ENCODE measurements around the gene TTC7B. TPM values are rescaled to one million over a fixed set of nuclear protein-coding genes. Genes with fewer than 3 reads are reported as not detected.
"Not testable (repeated sequence)": the region's sequence is repeated elsewhere in the genome, so short reads cannot be mapped to it uniquely, and the experiment has no call there.

TTC7B gene
- total and polyA plus RNA-seq, 3 experiments from 2014 or later, result 1.7 to 5.8 (median 5.2) TPM

DNA sequence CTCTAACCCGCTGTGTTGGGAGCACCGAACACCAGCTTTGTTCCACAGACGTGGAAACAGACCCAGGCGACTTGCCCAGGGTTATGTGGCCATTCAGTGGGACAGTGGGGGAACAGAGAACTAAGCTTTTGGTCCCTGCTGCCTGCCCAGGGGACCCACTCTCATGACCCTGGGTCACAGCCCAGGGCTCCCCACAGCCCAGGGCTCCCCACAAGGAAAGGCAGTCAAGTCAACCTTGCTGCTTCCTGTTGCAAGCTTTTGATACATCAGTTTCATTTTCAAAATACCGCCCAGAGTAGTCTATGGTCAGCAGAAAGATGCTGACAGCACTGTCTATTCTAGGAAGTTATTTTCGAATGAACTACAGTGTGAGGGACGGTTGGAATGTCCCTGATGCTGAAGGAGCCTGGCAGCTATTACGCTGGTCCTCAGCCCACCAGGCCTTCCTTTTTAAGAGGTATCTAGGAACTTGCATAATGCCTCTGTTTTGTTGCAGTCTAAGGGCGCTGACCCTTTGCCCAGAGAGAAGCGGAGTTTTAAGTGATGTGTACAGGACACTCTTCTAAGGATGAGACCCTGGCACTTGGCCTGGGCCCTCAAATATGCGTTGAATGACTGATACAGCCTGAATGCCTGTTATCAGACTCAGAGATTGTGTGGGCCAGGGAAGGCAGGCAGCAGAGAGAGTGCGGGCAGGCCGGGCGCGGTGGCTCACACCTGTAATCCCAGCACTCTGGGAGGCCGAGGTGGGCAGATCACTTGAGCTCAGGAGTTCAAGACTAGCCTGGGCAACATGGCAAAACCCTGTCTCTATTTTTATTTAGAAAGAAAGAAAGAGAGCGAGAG lies 12.6 kb upstream of the TTC7B start:
- Histone ChIP-seq H3K27ac (ENCODE audit: low read depth, low read length) (peak overlapping the region; percentile 38), H3K4me1 (ENCODE audit: insufficient read depth, low read length) (peaks cover 13% of the 10 kb centered on the region), H3K36me3 (ENCODE audit: insufficient read depth, low read length) (no peaks in the 10 kb centered on the region), H3K4me3 (ENCODE audit: low read length) (peak overlapping the region; percentile 54), H3K27me3 (ENCODE audit: insufficient read depth, low read length, poor library complexity, severe bottlenecking) (no peaks in the 10 kb centered on the region), H3K9me3 (ENCODE audit: low read length) (no peaks in the 10 kb centered on the region)
- no peaks in the 10 kb centered on the region for H3K36me3 Mint-ChIP-seq
- H3K4me3 Mint-ChIP-seq, result peak overlapping the region; percentile 79 to 91 (median 84)
- CTCF ChIA-PET, result interaction anchor here (1.0 kb wide), 1 partner anchor 71 kb away, joined by 3 read pairs; no protein-coding TSS in a partner anchor
- DNase-seq, result peak in 3 of 5 donors; percentile 20 to 45 (median 34)
- POLR2A ChIA-PET, result no interaction called here
- H3K4me1 Mint-ChIP-seq, result peaks cover 13 to 21% (median 21%) of the 10 kb centered on the region in 3 donors
- H3K9me3 Mint-ChIP-seq, result peaks cover 4 to 7% (median 4%) of the 10 kb centered on the region in 5 donors
- no peaks in the 10 kb centered on the region for H3K27me3 Mint-ChIP-seq
- H3K27ac Mint-ChIP-seq, result peak overlapping the region; percentile 75 to 95 (median 91)

DNA sequence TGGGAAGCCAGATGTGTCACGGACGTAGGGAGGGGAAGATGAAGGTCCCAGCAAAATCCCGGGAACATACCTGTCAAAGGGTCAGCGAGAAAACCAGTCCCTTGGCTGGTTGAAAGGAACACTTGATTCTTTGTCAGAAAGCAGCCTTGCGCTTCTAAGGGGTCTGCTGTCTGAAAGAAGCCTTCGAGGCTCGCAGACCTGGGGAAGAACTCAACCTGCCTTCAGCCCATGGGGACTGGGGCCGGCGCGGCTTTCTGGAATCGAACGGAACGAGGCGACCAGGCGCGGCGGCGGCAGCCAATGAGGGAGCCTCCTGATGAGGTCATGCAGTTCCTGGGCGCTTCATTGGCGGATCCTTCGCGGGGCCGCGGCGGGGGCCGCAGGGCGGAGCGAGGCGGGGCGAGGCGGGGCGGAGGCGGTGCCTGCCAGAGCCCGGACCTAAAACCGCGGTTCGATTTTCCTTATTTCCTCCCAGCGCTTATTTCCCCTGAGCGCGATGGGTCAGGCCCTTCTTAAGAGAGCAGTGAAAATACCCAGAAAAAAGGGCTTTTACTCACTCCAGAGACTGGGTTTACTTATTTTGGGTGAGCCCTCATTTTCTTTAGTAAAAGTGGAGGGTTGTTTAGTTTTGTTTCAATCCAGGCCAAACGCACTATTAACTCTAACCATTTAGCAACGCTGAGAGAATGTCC lies 11.8 kb upstream of the TTC7B start:
- H3K9me3 Mint-ChIP-seq, result peaks cover 6 to 11% (median 9%) of the 10 kb centered on the region in 5 donors

DNA sequence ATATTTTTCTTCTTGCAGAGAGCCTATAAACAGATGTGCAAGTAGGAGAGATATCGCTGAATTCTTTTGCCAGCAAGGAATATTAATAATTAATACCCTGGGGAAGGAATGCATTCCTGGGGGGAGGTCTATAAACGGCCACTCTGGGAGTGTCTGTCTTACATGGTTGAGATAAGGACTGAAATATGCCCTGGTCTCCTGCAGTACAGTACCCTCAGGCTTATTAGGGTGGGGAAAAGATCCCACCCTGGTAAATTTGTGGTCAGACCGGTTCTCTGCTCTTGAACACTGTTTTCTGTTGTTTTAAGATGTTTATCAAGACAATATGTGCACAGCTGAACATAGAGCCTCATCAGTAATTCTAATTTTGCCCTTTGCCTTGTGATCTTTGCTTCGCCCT lies 7.3 kb upstream of the TTC7B start:
- peaks cover 21 to 25% (median 22%) of the 10 kb centered on the region in 3 donors for H3K4me1 Mint-ChIP-seq
- CTCF ChIA-PET, H3K27me3 Mint-ChIP-seq: not testable (repeated sequence)

More for the DNA sequence above, 11.8 kb upstream of the TTC7B start:
- peaks cover 13% of the 10 kb centered on the region for H3K4me1 ChIP-seq (ENCODE audit: insufficient read depth, low read length)
- Mint-ChIP-seq H3K27me3 (no peaks in the 10 kb centered on the region), H3K4me1 (peaks cover 13 to 21% (median 21%) of the 10 kb centered on the region in 3 donors), H3K36me3 (no peaks in the 10 kb centered on the region), H3K4me3 (peak overlapping the region; percentile 79 to 91 (median 84)), H3K27ac (peak overlapping the region; percentile 75 to 95 (median 91))
- H3K36me3 ChIP-seq (ENCODE audit: insufficient read depth, low read length), result no peaks in the 10 kb centered on the region
- peak; percentile 86 to 93 (median 88) for DNase-seq
- H3K27me3 ChIP-seq (ENCODE audit: insufficient read depth, low read length, poor library complexity, severe bottlenecking), result no peaks in the 10 kb centered on the region
- POLR2A ChIA-PET, result no interaction called here
- CTCF ChIA-PET, result interaction anchor here (1.0 kb wide), 1 partner anchor 70 kb away, joined by 3 read pairs; no protein-coding TSS in a partner anchor
- peak overlapping the region; percentile 54 for H3K4me3 ChIP-seq (ENCODE audit: low read length)
- no peaks in the 10 kb centered on the region for H3K9me3 ChIP-seq (ENCODE audit: low read length)
- peak overlapping the region; percentile 38 for H3K27ac ChIP-seq (ENCODE audit: low read depth, low read length)

DNA sequence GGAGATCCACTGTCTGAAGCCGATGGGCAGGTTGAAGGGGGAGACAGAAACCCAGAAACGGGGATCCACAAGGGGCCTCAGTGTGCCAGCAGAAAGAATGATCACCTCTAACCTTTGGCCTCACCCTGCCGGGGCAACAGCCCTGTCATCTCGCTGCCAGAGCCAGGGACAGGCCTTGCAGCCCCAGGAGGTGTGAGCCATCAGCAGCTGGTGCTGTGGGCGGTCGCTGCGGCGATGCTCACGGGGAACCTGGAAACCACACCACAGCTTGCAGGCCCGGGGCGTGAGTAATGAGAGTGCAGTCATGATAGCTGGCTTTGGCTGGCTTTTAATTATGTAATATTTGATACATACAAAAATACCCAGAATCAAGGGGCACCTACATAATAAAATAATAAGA lies 4.7 kb upstream of the TTC7B start:
- Histone ChIP-seq H3K9me3 (ENCODE audit: low read length) (no peaks in the 10 kb centered on the region), H3K27ac (ENCODE audit: low read depth, low read length) (no peak overlapping the region), H3K4me1 (ENCODE audit: insufficient read depth, low read length) (peaks cover 10% of the 10 kb centered on the region), H3K36me3 (ENCODE audit: insufficient read depth, low read length) (no peaks in the 10 kb centered on the region), H3K27me3 (ENCODE audit: insufficient read depth, low read length, poor library complexity, severe bottlenecking) (no peaks in the 10 kb centered on the region), H3K4me3 (ENCODE audit: low read length) (no peak overlapping the region)
- peaks cover 6 to 11% (median 9%) of the 10 kb centered on the region in 5 donors for H3K9me3 Mint-ChIP-seq
- CTCF ChIA-PET, result no interaction called here
- POLR2A ChIA-PET, result no interaction called here
- peak overlapping the region in 1 of 7 donors; percentile 55 for H3K4me3 Mint-ChIP-seq
- DNase-seq, result peak; percentile 21 to 77 (median 54)
- H3K27ac Mint-ChIP-seq, result peak overlapping the region in 7 of 8 donors; percentile 30 to 70 (median 52)
- H3K27me3 Mint-ChIP-seq, result peaks cover 0 to 3% of the 10 kb centered on the region in 2 donors
- peaks cover 12 to 15% (median 15%) of the 10 kb centered on the region in 3 donors for H3K4me1 Mint-ChIP-seq
- no peaks in the 10 kb centered on the region for H3K36me3 Mint-ChIP-seq

More for the DNA sequence above, 7.3 kb upstream of the TTC7B start:
- peaks cover 17% of the 10 kb centered on the region for H3K4me1 ChIP-seq (ENCODE audit: insufficient read depth, low read length)
- peaks cover 6 to 11% (median 9%) of the 10 kb centered on the region in 5 donors for H3K9me3 Mint-ChIP-seq
- H3K4me3 Mint-ChIP-seq; H3K27me3 ChIP-seq (ENCODE audit: insufficient read depth, low read length, poor library complexity, severe bottlenecking); POLR2A ChIA-PET; H3K9me3 ChIP-seq (ENCODE audit: low read length); H3K27ac ChIP-seq (ENCODE audit: low read depth, low read length); H3K36me3 ChIP-seq (ENCODE audit: insufficient read depth, low read length); DNase-seq; H3K36me3 Mint-ChIP-seq; H3K4me3 ChIP-seq (ENCODE audit: low read length): not testable (repeated sequence)
- peak overlapping the region in 1 of 8 donors; percentile 68 for H3K27ac Mint-ChIP-seq

DNA sequence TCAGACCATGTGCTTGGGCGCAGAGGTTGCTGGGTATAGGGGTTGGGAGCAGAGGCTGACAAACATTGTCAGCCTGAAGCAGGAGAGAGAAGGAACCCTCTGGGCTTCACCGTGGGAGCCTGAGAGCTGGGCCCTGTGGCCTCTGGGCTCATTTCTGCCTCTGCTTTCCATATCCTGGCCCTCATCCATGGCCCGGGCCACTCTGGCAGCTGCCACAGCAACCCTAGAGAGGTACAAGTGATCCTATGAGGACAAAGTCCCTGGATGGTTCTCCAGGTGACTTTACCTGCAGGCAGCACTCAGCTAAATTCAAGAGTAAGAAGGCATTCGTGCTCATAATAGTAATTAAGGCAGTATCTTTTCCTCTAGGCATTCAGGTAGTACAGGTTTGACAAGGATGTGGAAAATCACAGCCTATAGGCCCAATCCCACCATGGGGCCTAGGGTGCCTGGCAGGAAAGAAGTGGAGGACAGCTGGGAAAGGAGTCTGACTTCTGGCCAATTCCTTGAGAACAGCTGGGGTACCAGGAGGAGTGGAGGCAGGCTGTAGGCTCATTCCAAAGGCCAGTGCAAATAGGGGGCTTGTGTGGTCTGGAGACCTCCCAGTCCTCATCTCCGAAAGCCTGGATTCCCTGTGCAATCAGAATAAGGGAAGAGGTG lies 3.6 kb upstream of the TTC7B start:
- Histone ChIP-seq H3K4me3 (ENCODE audit: low read length) (no peak overlapping the region), H3K9me3 (ENCODE audit: low read length) (no peaks in the 10 kb centered on the region), H3K4me1 (ENCODE audit: insufficient read depth, low read length) (peaks cover 10% of the 10 kb centered on the region), H3K27me3 (ENCODE audit: insufficient read depth, low read length, poor library complexity, severe bottlenecking) (no peaks in the 10 kb centered on the region), H3K27ac (ENCODE audit: low read depth, low read length) (no peak overlapping the region), H3K36me3 (ENCODE audit: insufficient read depth, low read length) (no peaks in the 10 kb centered on the region)
- CTCF ChIA-PET, result no interaction called here
- peaks cover 0 to 3% of the 10 kb centered on the region in 2 donors for H3K27me3 Mint-ChIP-seq
- peak overlapping the region in 2 of 8 donors; percentile 38 to 78 for H3K27ac Mint-ChIP-seq
- POLR2A ChIA-PET, result no interaction called here
- peaks cover 6 to 10% (median 8%) of the 10 kb centered on the region in 5 donors for H3K9me3 Mint-ChIP-seq
- H3K4me3 Mint-ChIP-seq, result peak overlapping the region in 2 of 7 donors; percentile 3 to 22
- H3K36me3 Mint-ChIP-seq, result no peaks in the 10 kb centered on the region
- peaks cover 17 to 20% (median 19%) of the 10 kb centered on the region in 3 donors for H3K4me1 Mint-ChIP-seq
- no peak for DNase-seq

DNA sequence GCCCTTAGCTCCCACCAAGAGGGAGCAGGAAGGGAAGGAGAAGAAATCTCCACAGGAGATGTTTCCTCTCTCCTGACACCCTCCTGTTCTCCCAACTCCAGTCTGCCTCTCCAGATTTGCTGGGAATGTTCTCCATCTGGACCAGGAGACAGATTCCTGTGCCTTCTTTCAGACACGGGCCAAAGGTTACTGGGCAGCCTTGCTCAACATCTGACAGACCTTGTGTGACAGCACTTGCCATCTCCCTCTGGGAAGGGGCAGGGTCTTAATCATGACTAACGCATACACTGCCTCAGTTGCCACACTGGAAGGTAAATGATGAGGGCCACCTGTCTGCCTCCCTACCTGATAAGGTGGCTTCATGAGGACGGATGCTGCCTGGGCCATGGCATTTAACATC lies 2.5 kb upstream of the TTC7B start:
- H3K27me3 ChIP-seq (ENCODE audit: insufficient read depth, low read length, poor library complexity, severe bottlenecking), result no peaks in the 10 kb centered on the region
- H3K4me1 ChIP-seq (ENCODE audit: insufficient read depth, low read length), result peaks cover 10% of the 10 kb centered on the region
- POLR2A ChIA-PET, result no interaction called here
- peaks cover under 1 to 4% (median 3%) of the 10 kb centered on the region in 5 donors for H3K9me3 Mint-ChIP-seq
- no peak overlapping the region for H3K4me3 ChIP-seq (ENCODE audit: low read length)
- peaks cover 0 to 3% of the 10 kb centered on the region in 2 donors for H3K27me3 Mint-ChIP-seq
- no peaks in the 10 kb centered on the region for H3K9me3 ChIP-seq (ENCODE audit: low read length)
- peaks cover 17 to 20% (median 19%) of the 10 kb centered on the region in 3 donors for H3K4me1 Mint-ChIP-seq
- no peak overlapping the region for H3K4me3 Mint-ChIP-seq
- H3K36me3 ChIP-seq (ENCODE audit: insufficient read depth, low read length), result no peaks in the 10 kb centered on the region
- DNase-seq, result no peak
- no peaks in the 10 kb centered on the region for H3K36me3 Mint-ChIP-seq
- no peak overlapping the region for H3K27ac Mint-ChIP-seq
- CTCF ChIA-PET, result interaction anchor here (1.6 kb wide), 1 partner anchor 14 kb away, joined by 3 read pairs; no protein-coding TSS in a partner anchor
- H3K27ac ChIP-seq (ENCODE audit: low read depth, low read length), result no peak overlapping the region

DNA sequence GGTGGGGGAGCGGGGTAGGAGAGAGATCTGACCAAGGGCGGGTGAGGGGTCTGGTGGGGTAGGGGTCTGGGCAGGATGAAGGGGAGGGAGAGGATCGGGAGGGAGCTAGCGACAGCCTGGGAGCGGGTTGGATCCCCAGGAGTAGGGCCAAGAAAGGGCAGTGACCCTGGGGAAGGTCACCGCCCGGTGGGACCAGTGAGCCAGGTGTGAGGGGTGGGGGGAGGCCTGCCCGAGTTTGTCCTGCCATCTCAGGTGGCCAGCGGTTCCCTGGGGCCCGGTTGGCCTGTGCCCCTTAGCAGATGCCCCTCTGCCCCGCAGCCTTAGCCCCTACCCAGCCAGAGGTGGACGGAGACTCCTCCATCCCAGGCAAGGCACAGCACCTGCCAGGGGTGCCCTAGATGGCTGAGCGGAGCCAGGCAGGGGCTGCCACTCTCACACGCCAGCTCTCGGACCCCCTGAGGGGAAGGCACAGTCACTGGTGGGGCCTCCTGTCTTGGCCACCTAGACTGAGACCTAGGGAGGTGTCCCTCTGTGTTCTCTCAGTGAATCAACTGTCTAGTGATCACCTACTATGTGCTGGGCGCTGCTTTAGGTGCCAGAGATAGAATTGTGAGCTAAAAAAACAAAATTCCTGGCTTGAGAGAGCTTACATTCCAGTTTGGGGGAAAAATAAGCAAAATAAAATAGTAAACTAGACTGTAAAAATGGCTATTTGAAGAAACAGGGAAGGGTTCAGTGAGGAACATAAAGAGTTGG lies 629 bp upstream of the TTC7B start:
- Mint-ChIP-seq H3K27ac (peak overlapping the region in 1 of 8 donors; percentile 37), H3K27me3 (peaks cover 0 to 3% of the 10 kb centered on the region in 2 donors)
- DNase-seq, result no peak

More for the DNA sequence above, 629 bp upstream of the TTC7B start:
- ChIA-PET POLR2A (no interaction called here), CTCF (interaction anchor here (1.6 kb wide), 1 partner anchor 8 kb away, joined by 3 read pairs; no protein-coding TSS in a partner anchor)
- Histone ChIP-seq H3K4me3 (ENCODE audit: low read length) (no peak overlapping the region), H3K27me3 (ENCODE audit: insufficient read depth, low read length, poor library complexity, severe bottlenecking) (no peaks in the 10 kb centered on the region), H3K9me3 (ENCODE audit: low read length) (no peaks in the 10 kb centered on the region), H3K27ac (ENCODE audit: low read depth, low read length) (no peak overlapping the region), H3K4me1 (ENCODE audit: insufficient read depth, low read length) (peaks cover 10% of the 10 kb centered on the region), H3K36me3 (ENCODE audit: insufficient read depth, low read length) (no peaks in the 10 kb centered on the region)
- no peaks in the 10 kb centered on the region for H3K36me3 Mint-ChIP-seq
- H3K4me1 Mint-ChIP-seq, result peaks cover 17 to 20% (median 19%) of the 10 kb centered on the region in 3 donors
- no peaks in the 10 kb centered on the region for H3K9me3 Mint-ChIP-seq
- H3K4me3 Mint-ChIP-seq, result peak overlapping the region; percentile 46 to 69 (median 64)
